ENCODE measurements around the gene MRPS22. TPM values are rescaled to one million over a fixed set of nuclear protein-coding genes. Genes with fewer than 3 reads are reported as not detected.

Gene MRPS22
- total RNA-seq, 3 donors from 2014 or later = 45.2 to 47.9 (median 46.4) TPM

DNA sequence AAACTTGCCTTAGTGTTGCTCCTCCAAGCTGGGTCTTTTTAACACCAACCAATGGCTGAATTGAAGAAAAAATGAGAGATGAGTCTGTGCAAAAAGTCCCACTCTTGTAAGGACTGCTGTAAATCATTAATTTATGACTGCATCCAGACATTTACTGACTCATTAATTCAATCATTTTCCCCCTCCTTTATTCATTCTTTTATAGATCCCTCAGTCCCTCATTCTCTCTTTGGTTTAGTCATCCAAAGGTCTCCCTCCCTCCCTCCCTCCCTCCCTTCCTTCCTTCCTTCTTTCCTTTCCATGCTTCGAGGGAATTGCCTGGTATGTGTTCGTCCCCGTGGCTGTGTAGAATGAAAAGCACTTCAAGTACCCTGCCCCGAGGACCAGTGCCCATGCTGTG is 35.3 kb upstream of the MRPS22 start:
- DNase-seq (ENCODE audit: low spot score in 2 of 2) = no peak
- Histone ChIP-seq H3K36me3 (no peaks in the 10 kb centered on the region), H3K4me1 (no peaks in the 10 kb centered on the region), H3K4me3 (no peak overlapping the region), H3K9me3 (no peaks in the 10 kb centered on the region), H3K27me3 (no peaks in the 10 kb centered on the region), H3K27ac (no peak overlapping the region)
- intact Hi-C loops (cut with DNase I; ENCODE audit: low total_unique reads) = no loop called here
- TF ChIP-seq POLR2AphosphoS5 (IDR thresholded peaks at IDR 0.05) = no peak
- no peak for TF ChIP-seq POLR2A (IDR thresholded peaks at IDR 0.05)

- Histone ChIP-seq H3K4me3 (no peak overlapping the region), H3K9me3 (no peaks in the 10 kb centered on the region), H3K27ac (no peak overlapping the region), H3K4me1 (no peaks in the 10 kb centered on the region), H3K36me3 (no peaks in the 10 kb centered on the region), H3K27me3 (no peaks in the 10 kb centered on the region)
- TF ChIP-seq POLR2AphosphoS5 (IDR thresholded peaks at IDR 0.05) = no peak
- TF ChIP-seq CTCF (IDR thresholded peaks at IDR 0.05) = no peak
- no peak for TF ChIP-seq POLR2A (IDR thresholded peaks at IDR 0.05)
- no peak for DNase-seq (ENCODE audit: low spot score in 2 of 2)
- intact Hi-C loops (cut with DNase I; ENCODE audit: low total_unique reads) = no loop called here
These were observed 34.7 kb upstream of the MRPS22 start for GRCh38 chr3:139309061-139309591.

DNA sequence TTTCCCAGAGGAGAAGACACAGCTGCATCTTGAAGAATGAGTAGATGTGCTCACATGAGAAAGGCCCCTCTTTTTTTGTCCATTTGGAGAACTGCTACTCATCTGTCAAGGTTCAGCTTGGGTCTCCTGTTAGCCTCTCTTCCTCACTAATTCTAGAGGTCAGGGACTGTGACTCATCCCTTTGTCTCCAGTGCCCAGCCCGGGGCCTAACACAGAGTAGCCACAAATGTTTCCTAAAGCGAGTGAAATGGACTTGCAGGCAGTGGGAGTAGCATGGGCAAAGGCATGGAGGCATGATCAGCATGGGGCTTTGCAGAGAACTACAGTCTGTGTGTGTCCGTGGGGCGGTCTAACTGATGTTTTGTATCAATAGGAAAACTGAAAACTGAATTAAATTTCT is 33.9 kb upstream of the MRPS22 start:
- no peak for DNase-seq (ENCODE audit: low spot score in 2 of 2)
- Histone ChIP-seq H3K9me3 (no peaks in the 10 kb centered on the region), H3K27ac (no peak overlapping the region), H3K4me1 (no peaks in the 10 kb centered on the region), H3K4me3 (no peak overlapping the region), H3K36me3 (no peaks in the 10 kb centered on the region), H3K27me3 (no peaks in the 10 kb centered on the region)
- TF ChIP-seq POLR2A (IDR thresholded peaks at IDR 0.05) = no peak
- no peak for TF ChIP-seq POLR2AphosphoS5 (IDR thresholded peaks at IDR 0.05)
- TF ChIP-seq CTCF (IDR thresholded peaks at IDR 0.05) = no peak
- intact Hi-C loops (cut with DNase I; ENCODE audit: low total_unique reads) = no loop called here

DNA sequence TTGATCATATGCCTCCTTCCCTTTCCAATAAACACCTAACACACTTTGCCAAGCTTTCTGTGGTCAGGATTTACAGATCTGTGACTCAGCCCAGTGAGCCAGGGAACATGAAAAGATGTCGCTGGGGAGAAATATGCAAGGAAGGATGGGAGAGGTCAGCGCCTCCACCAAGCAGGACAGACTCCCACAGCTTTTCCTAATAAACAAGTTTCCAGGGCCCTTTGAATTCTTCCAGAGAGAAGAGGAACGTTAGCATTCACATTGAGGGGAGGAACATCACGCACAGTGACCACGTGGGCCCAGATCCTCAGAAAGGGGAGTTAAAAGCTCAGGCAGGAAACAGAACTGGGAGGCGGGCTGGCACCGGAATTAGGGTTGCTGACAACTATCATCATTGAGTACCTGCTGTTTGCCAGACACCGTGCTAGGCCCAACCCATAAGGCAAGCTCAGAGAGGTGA is 33.3 kb upstream of the MRPS22 start:
- DNase-seq (ENCODE audit: low spot score in 2 of 2) = no peak
- no peaks in the 10 kb centered on the region for H3K4me1 ChIP-seq
- H3K27me3 ChIP-seq = peaks cover 0 to 2% of the 10 kb centered on the region in 2 donors
- H3K36me3 ChIP-seq = no peaks in the 10 kb centered on the region
- H3K4me3 ChIP-seq = no peak overlapping the region
- intact Hi-C loops (cut with DNase I; ENCODE audit: low total_unique reads) = no loop called here
- no peaks in the 10 kb centered on the region for H3K9me3 ChIP-seq
- TF ChIP-seq POLR2AphosphoS5 (IDR thresholded peaks at IDR 0.05) (no peak), POLR2A (IDR thresholded peaks at IDR 0.05) (no peak), CTCF (IDR thresholded peaks at IDR 0.05) (no peak)
- H3K27ac ChIP-seq = no peak overlapping the region

DNA sequence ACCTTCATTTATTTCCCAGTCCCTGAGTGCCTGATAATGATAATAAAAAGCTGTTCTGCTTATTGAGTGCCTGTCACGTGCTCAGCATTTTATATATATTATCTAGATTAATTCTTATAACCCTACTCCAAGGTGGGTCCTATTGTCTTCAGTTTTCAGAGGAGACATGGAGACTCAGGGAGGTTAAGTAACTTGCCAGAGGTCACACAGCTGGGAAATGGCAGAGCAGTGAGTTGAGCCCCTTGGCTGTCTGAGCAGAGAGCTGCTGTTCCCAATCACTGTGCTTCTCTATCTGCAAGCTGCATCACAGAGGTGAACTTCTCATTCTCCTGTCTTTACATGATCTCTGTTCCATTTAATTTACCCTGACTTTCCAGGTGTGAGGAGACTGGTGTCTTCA is 32.3 kb upstream of the MRPS22 start:
- no peak for DNase-seq (ENCODE audit: low spot score in 2 of 2)
- TF ChIP-seq POLR2A (IDR thresholded peaks at IDR 0.05) = no peak
- TF ChIP-seq CTCF (IDR thresholded peaks at IDR 0.05) = no peak
- TF ChIP-seq POLR2AphosphoS5 (IDR thresholded peaks at IDR 0.05) = no peak
- Histone ChIP-seq H3K9me3 (no peaks in the 10 kb centered on the region), H3K27ac (no peak overlapping the region), H3K36me3 (no peaks in the 10 kb centered on the region), H3K27me3 (peaks cover 0 to 3% of the 10 kb centered on the region in 2 donors), H3K4me3 (no peak overlapping the region), H3K4me1 (no peaks in the 10 kb centered on the region)
- intact Hi-C loops (cut with DNase I; ENCODE audit: low total_unique reads) = no loop called here

DNA sequence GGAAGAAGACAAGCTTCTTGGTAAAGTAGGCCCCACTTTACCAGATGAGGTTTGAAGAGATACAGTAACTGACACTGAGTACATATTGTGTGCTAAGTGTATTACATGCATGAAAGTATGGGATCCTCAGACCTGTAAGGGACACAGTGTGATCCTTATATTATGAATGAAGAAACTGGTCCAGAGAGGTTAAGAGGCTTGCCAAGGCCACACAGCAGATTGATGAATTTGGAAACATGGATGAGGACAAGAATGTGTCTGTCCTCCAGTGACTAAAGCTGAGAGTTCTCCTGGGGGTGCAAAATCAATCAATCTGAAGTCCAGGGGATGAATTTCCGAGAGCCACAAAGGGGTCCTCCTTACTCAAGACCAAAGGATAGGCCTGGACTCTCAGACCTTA is 31.4 kb upstream of the MRPS22 start:
- TF ChIP-seq POLR2AphosphoS5 (IDR thresholded peaks at IDR 0.05) (no peak), POLR2A (IDR thresholded peaks at IDR 0.05) (no peak), CTCF (IDR thresholded peaks at IDR 0.05) (no peak)
- no peak for DNase-seq (ENCODE audit: low spot score in 2 of 2)

More for the DNA sequence above, 31.4 kb upstream of the MRPS22 start:
- H3K27me3 ChIP-seq = peaks cover 0 to 3% of the 10 kb centered on the region in 2 donors
- intact Hi-C loops (cut with DNase I; ENCODE audit: low total_unique reads) = no loop called here
- H3K36me3 ChIP-seq = no peaks in the 10 kb centered on the region
- H3K4me3 ChIP-seq = no peak overlapping the region
- H3K9me3 ChIP-seq = no peaks in the 10 kb centered on the region
- H3K27ac ChIP-seq = no peak overlapping the region
- no peaks in the 10 kb centered on the region for H3K4me1 ChIP-seq
